HG02571 (cell line): ENCODE measurements around the gene FANCG.

ENCODE experiments used
- ATAC-seq: cut with Tn5 transposase; IDR thresholded peaks from one replicate; pipeline ENCODE4 v1.9.1; 2021; ENCODE audit warnings: mild to moderate bottlenecking, moderate library complexity; ENCODE audit not compliant: unreplicated experiment

Gene FANCG

DNA sequence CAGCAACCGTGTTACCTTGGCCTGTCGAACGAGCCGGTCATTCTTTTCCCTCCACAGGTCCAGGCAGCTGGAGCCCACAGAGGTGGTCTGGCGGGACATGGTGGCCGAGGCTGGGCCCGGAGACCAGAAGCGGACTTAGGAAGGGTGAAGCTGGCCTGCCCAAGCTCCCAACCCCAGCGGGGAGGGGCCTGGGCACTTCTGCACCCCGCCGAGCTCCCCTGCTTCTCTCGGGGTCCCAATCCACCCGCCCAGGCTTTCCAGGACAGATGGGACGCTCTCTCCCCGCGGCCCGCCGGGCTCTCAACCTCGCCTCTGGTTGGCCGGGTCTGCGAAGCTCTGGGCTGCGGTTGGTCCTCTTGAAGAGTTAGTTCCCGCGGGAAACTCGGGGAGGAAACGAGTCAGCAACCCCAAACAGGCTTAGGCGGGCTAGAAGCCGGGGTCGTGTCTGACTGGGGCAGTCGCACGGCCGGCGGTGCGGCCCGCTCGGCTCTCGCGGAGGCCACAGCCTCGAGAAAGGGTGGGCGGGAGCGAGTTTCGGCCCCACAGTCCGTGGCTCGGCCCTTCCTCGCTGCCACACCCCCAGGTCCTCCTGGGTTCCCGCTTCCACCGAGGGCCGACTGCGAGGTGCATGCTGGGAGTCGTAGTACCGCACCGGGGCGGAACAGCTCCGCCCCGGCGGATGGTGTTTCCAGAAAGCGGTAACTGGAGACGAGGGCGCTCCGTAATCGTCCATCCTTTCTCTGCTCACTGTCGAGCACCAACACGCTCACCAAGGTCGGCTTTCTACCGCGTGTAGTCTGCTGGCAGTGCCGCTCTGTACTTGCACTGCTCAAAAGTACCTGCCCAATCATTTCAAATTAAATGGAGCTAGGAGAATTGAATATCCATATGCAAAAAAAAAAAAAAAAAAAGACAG, at the start of gene FANCG:
FANCG (minus strand) TSS at position 517 of the 916 bp plus-strand sequence; CDS start at position 99, 418 bp downstream.
- peak; percentile 88 for ATAC-seq

DNA sequence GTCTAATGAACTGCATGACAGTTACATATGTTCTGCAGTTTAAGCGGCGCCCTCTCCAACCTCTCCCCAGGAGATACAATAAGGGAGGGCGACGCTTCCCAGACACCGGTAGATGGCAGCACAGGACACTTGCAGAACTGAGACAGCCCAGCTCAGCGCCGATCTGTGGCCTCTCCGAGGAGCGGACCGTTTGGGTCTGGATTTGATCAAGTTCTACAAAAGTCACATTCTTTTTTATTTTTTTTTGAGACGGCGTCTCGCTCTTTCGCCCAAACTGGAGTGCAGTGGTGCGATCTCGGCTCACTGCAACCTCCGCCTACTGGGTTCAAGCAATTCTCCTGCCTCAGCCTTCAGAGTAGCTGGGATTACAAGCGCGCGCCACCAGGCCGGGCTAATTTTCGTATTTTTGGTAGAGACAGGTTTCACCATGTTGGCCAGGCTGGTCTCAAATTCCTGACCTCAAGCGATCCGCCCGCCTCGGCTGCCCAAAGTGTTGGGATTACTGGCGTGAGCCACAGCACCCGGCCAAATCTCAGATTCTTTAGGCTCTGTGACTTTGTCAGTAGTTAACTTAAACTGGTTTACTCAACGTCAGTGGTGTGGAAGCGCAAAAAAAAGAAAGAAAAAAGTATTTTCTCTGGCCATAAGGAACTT, 37.3 kb upstream of the FANCG start:
- peak; percentile 48 for ATAC-seq

DNA sequence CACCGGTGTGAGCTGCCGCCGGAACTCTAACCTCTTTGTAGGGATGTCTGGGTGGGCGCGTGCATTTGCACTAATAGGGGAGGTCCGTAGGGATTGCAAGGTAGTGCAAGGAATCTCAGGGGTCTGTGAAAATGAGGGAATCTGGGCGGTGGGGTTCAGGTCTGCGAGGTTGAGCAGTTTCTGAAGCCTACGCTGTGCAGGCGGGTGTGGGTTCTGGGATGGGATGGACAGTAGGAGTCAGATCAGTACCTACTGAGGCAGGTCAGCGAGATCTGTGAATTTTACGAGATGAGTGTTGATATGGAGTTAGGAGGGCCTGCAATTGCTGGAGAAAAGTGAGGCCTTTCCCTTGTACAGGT, 36.8 kb upstream of the FANCG start:
- no peak for ATAC-seq

DNA sequence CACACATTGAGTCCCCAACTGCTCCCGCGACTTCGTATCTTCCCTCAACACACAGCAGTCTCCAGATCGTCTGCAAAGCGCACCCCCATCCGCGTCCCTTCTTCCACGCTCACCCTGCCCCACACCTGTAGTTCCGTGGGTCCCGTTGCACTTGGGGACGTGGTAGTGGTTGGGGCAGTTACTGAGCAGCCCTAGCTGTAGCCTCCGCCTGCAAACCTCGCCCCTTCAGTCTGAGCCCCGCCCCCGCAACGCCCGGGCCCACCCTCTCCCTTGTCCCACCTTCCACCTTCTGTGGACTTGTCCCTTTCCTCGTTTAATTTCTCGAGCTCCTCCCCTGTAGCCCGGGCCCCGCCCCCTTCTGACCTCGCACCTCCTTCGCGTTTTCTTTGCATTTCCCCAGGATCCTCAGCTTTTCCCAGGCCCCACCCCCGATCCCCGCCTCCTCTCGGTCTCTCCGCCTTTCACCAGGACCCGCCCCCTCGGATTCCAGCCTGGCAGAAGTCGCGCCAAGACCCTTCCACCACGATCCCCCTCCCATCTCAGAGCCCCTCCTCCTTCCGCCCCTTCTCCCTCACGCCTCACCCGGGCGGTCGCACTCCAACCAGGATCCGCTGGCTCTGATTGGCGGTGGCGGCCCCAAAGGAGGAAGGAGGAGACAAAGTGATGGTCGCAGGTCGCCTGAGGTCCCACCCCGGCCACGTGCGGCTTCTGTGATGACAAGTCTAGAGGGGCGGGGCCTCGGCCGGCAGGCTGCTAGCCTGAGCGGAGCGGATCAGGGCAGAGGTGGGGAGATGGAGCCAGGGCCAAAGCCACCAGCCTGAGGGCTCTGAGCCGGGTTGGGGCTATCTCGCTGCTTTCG, 36.2 kb upstream of the FANCG start, which contains the start of gene ATOSB:
ATOSB (minus strand) TSS at position 183 of the 859 bp plus-strand sequence. CDS start 7,588 bp downstream, outside the sequence.
- ATAC-seq, result peak; percentile 59

DNA sequence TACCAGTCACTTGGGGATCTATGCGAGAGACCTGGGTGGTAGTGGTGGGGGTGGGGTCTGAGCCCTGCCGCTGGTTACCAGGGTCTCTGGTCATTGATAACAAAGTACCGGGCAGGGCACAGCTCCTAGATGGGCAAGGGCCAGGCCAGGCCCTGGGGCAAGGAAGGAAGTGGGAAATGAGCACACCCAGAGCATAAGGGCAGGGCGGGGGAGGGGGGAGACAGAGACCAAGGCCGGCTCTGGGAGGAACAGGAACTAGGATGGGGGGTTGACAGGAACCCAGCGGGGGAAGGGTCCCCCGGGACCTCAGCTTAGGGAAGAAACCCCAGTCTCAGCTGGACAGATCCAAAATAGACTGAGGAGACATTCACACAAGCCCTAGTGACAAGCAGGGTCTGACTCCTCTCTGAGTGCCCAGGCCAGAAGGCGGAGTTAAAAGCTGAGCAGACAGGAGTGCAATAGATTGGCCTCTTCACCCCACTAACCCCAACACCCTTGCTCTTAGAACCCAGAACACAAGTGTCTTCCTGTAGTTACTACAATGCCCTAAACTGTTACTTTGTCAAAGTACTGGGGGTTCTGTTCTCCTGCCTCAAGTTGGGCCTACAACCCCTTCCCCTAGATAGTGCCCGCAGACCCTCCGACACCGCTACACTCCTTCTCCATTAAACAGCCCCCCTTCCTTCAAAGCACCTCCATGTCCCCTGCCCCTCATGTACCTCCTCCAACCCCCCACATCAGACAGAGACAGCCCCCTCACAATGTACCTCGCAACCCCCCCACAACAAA, 35.3 kb upstream of the FANCG start:
- ATAC-seq, result no peak

DNA sequence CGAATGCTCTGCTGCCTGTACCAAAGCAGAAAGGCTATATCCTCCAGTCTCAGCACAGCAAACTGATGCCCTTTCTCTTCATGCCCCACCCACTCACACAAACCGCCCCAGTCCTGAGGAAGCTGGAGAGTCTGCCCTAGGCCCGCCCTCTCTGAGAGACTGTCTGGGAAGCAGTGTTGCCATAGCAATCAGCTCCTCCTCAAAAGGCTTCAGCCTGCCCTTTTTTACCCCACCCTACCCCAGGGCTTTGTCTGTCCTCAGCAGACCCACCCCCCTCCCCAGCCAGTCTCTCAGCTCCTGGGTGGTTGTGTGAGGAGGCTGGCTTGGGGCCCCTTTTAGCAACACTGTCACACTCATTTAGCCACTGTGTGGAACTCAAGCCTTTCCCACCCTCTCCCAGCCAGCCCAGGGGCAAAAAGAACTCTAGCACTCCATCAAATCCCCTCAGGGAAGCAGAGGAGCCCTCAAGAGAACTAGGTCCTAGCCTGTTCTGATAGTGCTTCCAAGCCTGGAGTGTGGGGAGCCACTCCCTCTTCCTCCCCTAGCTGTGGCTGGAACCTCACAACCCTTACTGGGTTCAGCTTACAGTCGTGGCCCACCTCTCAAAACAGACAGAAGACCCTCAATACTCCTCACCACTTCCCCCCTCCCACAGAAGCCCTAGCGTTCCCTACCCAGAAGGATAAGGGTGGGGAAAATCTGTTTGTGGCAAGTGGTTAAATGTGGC, 34.5 kb upstream of the FANCG start:
- no peak for ATAC-seq

DNA sequence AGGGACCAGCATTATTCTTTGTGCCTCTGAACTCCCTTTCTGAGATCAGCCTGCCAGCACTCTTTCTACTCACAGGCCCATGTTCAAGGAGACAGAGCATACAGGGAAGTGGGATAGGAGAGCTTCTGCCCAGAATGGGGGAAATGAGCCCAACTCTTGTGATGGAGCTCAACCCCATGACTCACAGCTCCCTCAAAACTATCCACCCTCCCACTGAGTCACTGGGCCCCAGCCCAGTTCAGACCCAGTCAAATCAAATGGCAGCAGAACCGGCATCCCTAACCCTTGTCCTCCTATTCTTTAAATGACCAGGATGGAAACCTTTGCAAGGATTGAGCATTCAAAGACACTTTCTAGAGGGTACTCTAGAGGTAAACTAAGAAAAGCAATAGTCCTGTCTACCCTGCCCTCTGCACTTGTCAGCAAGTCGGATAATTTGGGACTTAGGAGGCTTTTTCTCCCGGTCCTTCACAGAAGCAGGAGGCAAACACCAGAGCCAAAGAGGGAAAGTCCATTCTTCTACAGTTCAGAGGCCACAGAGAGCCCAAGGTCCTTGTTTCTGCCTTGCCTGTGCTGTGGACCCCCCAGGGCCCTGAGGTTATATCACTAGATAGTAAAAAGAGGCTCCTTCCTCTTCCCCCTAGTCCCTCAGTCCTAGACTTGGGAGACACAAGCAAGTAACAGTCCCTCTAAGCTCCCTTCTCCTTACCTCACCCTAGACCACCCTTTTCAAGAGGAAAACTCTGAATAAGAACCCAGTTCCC, 32.7 kb upstream of the FANCG start:
- ATAC-seq, result no peak

DNA sequence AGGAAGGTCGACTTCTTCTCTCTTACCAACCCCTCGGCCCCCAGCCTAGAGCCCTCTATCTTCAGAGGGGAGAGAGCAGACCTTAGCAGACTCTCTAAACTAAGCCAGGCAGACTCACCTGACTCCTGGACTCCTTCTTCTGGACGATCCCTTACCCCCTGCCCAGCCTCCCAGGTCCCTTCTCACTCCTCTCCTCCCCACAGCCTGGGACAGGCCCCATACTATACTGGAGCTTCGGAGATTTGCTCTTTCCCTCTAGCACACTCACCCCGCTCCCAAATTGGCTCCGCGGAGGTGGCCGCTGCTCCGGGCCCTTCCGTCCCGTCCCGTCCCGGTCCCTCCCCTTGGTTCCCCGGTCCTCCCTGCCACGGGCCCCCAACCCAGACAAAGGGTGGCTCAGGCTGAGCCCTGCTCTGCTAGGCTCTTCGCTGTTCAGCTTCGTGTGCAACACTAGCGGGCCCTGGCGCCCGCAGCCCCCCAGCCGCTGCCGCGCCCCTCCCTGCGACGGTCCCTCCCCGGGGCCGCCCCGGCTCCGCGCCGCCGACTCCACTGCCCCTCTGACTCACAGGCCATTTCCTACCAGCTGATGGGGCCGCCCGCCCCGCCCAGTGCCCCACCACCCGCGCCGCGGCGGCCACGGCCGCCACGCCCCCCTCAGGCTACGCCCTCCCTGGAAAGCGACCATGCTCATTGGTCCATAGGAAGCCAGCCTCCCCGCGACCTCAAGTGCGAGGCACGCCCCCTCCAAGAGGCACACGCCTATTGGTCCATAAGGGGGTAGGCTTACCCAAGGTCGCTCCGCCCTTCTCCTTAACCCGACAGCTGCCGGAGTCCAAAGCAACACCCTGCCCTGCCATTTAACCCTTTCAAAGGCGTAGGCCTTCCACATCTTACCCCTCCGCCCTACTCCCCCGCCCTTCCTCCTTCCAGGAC, 31.5 kb upstream of the FANCG start:
- ATAC-seq, result peak; percentile 72

DNA sequence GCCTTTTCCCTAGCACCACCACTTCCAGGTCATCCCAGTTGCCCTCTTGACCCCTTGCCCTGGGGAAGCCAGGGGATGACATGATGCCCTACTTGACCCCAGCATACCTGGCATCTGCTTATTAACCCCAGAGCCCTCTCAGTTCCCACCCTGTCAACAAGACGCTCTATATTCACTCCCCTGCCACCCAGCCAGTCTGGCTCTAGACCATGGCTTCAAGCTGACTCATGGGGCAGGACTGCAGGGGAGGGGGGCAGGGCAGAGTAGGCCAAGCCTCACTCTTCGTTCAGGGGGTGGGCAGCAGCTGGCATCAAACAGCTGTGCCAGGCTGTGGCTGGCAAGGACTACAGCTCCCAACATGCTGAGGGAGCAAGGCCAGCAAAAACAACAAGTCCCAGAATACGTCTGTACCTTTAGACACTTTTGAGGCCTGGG, 30.6 kb upstream of the FANCG start:
- no peak for ATAC-seq

DNA sequence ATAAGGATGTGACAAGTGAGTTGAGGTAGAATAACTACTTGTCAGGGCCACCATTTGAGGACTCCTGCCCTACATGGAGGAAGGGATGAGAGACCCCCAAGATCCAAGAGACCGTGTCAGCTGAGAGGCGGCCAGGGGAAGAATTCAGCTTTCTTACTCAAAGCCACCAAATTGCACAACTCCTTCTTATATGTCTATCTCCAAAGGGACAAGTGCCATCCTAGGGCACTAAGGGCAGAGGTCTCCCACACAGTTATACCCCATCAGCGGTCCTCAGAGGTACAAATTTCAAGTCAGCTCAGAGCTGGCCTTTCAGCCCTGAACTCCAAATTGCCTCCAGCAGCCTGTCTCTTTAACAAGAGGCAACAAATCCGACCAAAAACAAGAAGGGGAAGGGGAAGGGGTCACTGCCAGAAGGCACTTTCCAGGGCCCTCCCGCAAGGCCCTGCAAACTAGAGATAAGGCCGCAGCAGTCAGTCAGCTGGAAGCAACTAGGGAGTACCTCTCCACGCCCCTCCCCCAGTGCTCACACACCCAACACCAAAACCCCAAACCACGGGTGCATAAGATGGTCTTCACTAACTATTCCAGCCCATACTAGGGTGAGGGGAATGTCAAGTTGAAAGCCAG, 29.3 kb upstream of the FANCG start:
- no peak for ATAC-seq

DNA sequence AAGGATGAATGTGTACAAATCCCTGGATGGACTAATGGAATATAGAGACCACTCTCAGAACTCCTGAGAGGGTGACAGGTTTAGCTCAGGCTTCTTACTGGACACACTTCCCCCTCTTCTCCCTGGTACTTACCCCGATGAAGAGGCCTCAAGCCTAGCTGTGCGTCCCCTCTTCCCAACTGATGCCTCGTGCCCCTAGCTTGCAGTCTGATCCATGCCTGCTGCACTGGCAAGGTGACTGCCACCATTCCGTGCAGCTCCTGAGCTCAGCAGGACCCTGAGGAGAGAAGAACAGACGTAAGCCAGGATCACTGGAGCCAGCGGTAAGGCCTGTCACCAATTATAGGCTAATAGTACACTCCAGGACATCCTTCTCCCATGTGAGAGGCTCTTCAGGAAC, 28.7 kb upstream of the FANCG start:
- ATAC-seq, result no peak

DNA sequence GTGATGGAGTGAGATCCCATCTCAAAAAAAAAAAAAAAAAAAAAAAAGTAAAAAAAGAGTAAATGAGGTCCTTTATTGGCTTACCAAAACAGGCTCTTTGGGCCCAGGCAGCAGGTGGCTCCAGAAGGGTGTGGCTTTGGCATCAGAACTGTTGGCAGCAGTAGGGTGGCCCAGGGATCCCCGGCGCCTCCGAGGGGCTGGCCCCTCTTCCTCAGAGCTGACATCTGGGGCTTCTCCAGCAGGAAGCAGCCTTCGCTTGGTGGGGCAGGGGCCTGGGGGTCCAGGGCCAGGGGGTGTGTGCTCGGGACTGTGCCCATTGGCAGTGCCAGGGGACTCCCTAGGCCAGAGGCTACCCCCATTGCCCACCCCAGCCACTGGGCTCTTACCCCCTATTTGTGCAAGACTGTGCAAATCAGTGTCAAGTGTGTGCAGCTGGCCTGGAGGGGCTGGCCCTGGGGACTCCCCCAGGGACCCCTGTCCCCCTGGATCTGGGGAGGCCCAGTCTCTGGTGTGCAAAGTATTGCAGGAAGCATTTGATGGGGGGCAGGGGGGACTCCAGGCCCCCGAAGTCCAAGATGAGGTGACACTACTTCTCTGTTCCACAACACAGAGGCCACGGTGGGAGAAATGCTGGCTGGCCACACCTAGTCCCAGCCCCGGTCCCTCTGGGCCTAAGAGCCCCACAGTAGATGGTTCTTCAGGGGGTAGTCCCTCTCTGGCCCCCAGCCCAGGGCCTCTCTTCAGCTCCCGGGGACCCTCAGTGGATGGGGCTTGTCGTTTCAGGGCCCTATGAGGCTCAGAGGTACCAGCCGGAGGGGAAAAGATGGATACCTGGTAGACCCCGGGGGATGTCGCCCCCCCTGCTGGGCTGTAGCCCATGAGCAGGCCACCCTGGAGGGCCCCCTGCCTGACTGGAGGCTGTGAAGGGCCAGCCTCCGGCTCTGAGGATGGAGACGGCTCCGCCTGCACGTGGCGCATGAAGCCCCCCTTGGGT, 27.9 kb upstream of the FANCG start:
- no peak for ATAC-seq

DNA sequence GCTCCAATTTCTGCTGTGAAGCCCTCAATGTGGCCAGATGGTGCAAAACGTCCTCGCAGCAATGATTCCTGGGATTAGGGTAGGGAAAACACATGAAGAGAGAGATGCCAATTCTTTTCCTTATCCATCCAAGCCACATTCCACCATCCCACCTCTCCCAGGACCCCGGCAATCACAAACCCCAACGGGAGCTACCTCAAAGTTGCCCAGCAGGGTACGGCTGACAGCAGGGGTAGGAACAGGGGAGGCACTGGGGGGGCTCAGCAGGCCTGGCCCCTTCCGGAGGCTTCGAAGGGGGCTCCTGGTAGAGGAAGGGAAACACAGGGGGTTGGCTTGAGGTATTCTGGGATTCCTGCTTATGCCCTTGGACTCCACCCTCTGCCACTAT, 26.6 kb upstream of the FANCG start:
- no peak for ATAC-seq

DNA sequence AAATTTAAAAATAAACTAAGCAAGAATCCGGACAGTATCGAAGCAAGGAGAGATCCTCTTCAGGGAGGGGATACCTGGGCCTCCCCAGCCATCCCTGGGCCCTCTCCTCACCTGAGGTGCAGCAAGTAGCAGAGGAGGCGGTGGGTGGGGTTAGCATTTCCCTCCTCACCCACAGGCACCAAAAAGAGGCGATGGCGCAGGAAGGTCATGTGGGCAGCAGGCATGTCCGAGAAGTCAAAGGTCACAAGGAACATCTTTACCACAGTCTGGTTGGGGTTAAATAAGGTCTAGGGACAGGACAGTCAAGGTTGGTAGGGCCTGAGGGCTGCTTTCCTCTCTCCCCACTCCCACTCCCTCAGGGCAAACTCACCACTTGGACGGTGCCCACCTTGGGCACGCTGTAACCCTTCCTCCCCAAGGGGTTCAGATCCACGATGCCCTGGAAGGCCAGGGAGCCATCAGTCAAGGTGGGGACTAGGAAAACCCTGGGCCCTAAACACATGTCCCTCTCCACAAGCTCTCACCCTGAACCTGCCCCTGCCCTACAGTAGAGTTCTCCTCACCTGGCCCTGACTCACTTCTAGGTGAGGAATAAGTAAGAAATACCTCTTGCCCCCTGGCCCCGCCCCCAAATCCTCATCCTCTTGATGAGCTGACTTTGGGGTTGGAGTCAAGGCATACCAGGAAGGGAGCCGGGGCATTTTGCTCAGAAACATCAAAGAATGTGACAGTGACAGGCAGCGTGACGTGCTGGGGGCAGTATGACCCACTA, 26.0 kb upstream of the FANCG start:
- ATAC-seq, result no peak

DNA sequence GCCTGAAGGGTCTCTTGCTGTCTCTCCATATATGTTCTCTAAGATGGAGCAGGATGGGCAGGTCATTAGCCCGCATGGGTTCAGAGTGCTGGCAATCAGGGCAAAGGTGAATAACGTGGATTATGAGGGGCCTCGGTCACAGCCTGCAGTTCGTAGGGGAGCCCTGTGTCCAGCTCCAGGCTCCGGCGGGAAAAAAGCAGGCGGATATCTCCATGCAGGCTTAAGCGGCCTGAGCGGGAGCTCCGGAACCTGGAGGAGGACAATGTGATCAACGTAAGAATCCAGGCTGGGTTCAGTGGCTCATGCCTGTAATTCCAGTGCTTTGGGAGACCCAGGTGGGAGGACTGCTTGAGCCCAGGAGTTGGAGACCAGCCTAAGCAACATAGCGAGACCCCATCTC, 25.4 kb upstream of the FANCG start:
- no peak for ATAC-seq

DNA sequence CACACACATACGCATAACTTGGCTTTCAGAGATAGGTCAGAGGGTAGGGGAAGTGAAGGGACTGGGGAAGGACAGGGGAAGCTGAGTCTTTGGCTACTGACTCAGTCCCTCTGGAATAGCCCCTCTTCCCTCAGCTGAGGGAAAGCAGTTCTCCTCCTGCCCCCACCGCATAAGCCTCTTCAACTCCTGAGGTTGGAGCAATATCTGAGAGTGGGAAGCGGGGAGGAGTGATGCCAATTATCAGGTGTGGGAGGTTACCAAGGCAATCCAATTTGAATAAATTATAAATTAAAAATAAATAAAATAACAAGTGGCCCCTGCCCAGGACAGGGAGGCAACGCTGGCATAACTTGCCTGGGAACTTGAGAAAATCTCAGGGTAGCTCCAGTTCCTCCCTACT, 24.8 kb upstream of the FANCG start:
- ATAC-seq, result no peak
